ENCODE results near the gene MRPL49.

Gene MRPL49

DNA sequence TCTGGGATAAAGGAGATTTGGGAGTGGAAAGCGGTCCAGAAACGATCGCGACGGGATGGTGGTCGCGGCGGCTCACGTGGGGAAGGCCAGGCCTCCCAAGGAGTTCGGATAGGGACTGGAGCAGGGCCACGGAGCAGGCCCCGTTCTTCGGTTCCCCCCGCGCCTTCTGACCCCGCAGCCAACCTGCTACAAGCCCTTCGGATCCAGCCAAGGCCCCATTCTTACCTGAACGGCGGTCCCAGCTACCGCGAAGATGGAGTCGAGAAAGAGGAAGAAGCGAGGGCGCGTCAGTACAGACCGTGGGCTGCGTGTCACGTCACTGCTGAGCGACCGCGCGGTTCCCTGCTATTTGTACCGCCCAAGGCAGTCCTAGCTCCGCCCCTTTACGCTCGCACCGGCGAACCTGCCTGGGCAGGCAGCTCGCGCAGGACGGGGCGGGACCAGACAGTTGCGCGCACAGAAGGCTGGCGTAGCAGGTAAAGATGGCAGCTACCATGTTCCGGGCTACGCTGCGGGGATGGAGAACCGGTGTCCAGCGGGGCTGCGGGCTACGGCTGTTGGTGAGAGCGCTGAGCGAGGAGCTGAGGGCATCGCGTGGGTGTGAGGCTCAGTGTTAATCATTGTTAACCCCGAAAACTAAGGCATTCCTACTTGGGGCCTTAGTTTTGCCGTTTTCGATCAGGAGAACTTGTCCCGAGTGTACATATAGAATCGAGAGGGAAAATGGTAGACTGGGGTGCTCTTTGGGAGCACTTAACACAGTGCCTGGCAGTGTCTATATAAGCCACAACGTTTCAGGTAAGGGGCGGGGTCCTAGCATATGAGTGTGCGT, at the start of gene MRPL49, which contains the start of gene FAU:
MRPL49 (plus strand) TSS at position 457 of the 832 bp plus-strand sequence; CDS start at position 483, 26 bp downstream.
FAU (minus strand) TSS at position 270 of the 832 bp plus-strand sequence. CDS start 321 bp downstream, outside the sequence.
- Histone ChIP-seq H3K27me3 (no peaks in the 10 kb centered on the region), H3K4me3 (peak within 1 kb of the TSS; percentile 91), H3K4me1 (peaks cover 57% of the 10 kb centered on the region), H3K9ac (peak within 1 kb of the TSS; percentile 97), H3K27ac (peak within 1 kb of the TSS; percentile 94), H3K36me3 (peaks cover 66% of the 10 kb centered on the region), H4K20me1 (peaks cover 46% of the 10 kb centered on the region), H3K9me3 (no peaks in the 10 kb centered on the region), H3K4me2 (peak within 1 kb of the TSS; percentile 89)
- no peak for TF ChIP-seq Cebpa-rat (IDR thresholded peaks at IDR 0.05)

GRCh38 chr11:65072631-65072966, 49.5 kb upstream of the MRPL49 start:
- Histone ChIP-seq H4K20me1 (0 out of 2 replicates have a peak, but pooled peaks cover 11% of the 10 kb centered on the region), H3K4me2 (no peak overlapping the region), H3K27ac (no peak overlapping the region), H3K9me3 (no peaks in the 10 kb centered on the region), H3K4me1 (peaks cover 2% of the 10 kb centered on the region), H3K27me3 (no peaks in the 10 kb centered on the region), H3K4me3 (no peak overlapping the region), H3K9ac (no peak overlapping the region), H3K36me3 (peaks cover 21% of the 10 kb centered on the region)
- TF ChIP-seq Cebpa-rat (IDR thresholded peaks at IDR 0.05): no peak

GRCh38 chr11:65077451-65077850, 44.7 kb upstream of the MRPL49 start:
- no peak overlapping the region for H3K27ac ChIP-seq
- peaks cover 30% of the 10 kb centered on the region; the same call in 1 of the 2 replicates for H4K20me1 ChIP-seq
- H3K27me3 ChIP-seq: no peaks in the 10 kb centered on the region
- no peaks in the 10 kb centered on the region for H3K9me3 ChIP-seq
- peaks cover 66% of the 10 kb centered on the region for H3K36me3 ChIP-seq
- H3K4me1 ChIP-seq: peaks cover 38% of the 10 kb centered on the region
- no peak overlapping the region for H3K4me3 ChIP-seq
- H3K9ac ChIP-seq: no peak overlapping the region
- no peak for TF ChIP-seq Cebpa-rat (IDR thresholded peaks at IDR 0.05)
- H3K4me2 ChIP-seq: peak overlapping the region; percentile 49; the same call in 1 of the 2 replicates

GRCh38 chr11:65078151-65078550, 44.0 kb upstream of the MRPL49 start:
- Histone ChIP-seq H3K4me1 (peaks cover 45% of the 10 kb centered on the region), H3K27me3 (no peaks in the 10 kb centered on the region), H3K9me3 (no peaks in the 10 kb centered on the region), H3K27ac (peak overlapping the region; percentile 40), H3K4me3 (no peak overlapping the region), H3K36me3 (peaks cover 66% of the 10 kb centered on the region), H3K9ac (peak overlapping the region; percentile 52), H3K4me2 (peak overlapping the region; percentile 49), H4K20me1 (peaks cover 30% of the 10 kb centered on the region; the same call in 1 of the 2 replicates)
- TF ChIP-seq Cebpa-rat (IDR thresholded peaks at IDR 0.05): no peak

DNA sequence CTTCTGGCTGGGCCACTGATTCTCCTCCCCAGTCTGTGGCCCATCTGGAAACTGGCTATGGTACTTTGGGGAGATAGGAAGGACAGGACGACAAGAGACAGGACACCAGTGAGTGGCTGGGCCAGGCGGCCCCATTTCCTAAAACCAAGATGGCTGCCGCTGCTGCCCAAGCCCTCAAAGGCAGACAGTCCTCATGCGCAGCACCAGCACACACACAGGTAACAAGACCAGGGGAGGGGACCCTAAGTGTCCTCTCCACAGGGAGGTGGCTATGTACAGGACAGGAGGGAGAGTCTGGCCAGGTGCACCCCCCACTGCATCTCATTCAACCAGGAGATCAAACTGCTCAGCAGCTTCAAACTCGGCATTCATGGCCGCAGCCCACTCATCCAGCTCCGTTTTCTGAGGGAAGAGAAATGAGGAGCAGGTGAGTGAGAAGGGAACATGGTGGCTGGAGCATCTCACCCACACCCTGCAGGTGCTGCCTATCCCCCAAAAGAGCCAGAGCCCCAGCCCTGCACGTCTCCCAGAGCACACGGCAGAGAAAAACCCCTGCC, 43.3 kb upstream of the MRPL49 start:
- peaks cover 66% of the 10 kb centered on the region for H3K36me3 ChIP-seq
- peak overlapping the region; percentile 49 for H3K4me2 ChIP-seq
- H3K27me3 ChIP-seq: no peaks in the 10 kb centered on the region
- H3K9me3 ChIP-seq: no peaks in the 10 kb centered on the region
- H3K9ac ChIP-seq: peak overlapping the region; percentile 52
- TF ChIP-seq Cebpa-rat (IDR thresholded peaks at IDR 0.05): no peak
- peaks cover 49% of the 10 kb centered on the region for H3K4me1 ChIP-seq
- no peak overlapping the region for H3K4me3 ChIP-seq
- peaks cover 30% of the 10 kb centered on the region; the same call in 1 of the 2 replicates for H4K20me1 ChIP-seq
- peak overlapping the region; percentile 40 for H3K27ac ChIP-seq

- Histone ChIP-seq H3K36me3 (peaks cover 71% of the 10 kb centered on the region), H3K4me3 (peak overlapping the region; percentile 85), H4K20me1 (peaks cover 14% of the 10 kb centered on the region; the same call in 1 of the 2 replicates), H3K27me3 (no peaks in the 10 kb centered on the region), H3K27ac (peak overlapping the region; percentile 86), H3K9ac (peak overlapping the region; percentile 88), H3K4me1 (peaks cover 53% of the 10 kb centered on the region), H3K9me3 (no peaks in the 10 kb centered on the region), H3K4me2 (peak overlapping the region; percentile 97)
- TF ChIP-seq Cebpa-rat (IDR thresholded peaks at IDR 0.05): no peak
These were observed 38.8 kb upstream of the MRPL49 start for GRCh38 chr11:65083134-65083833.

DNA sequence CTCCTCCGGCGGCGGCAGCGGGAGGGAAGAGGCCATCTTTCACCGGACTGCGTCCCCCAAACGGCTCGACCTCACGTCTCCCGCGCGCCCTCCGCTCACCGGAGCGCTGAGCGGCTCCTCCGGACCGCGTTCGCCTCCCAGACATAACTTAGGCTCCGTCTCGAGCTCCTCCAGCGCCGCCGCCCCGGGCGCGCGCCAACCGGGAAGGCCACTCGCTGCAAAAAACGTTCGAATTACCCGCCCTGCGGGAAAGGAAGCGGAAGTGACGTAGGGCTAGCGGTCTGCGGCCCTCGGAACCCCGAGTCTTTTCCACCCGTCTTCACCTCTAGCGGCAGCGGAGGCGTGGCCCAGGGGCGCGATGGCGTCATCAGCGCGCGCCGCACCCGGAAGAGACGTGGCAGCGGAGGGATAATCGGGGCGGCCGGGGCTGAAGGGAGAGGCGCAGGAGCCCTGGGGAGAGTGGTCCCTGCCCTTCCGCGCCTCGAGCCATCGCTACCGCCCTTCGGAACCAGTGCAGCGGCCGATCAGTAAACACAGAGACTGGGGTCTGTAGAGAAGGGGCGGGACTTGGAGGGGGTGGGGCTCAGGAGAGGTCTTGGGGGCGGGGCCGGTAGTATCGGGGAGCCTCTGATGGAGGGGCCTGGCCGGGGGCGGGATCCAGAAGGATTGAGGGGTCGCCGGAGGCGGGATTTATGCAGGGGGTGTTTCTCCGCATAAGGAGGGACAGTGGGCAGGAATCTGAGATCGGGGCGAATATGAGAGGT, 38.1 kb upstream of the MRPL49 start, which contains the start of the genes CDCA5 and ZFPL1:
CDCA5 (minus strand) TSS at position 207 of the 764 bp plus-strand sequence; CDS start at position 145, 62 bp downstream.
ZFPL1 (plus strand) TSS at position 389 of the 764 bp plus-strand sequence. CDS start 477 bp downstream, outside the sequence.
- Histone ChIP-seq H3K27ac (peak within 1 kb of the TSS; percentile 86), H3K9me3 (no peaks in the 10 kb centered on the region), H3K4me3 (peak within 1 kb of the TSS; percentile 85), H3K9ac (peak within 1 kb of the TSS; percentile 88), H3K36me3 (peaks cover 72% of the 10 kb centered on the region), H3K27me3 (no peaks in the 10 kb centered on the region), H4K20me1 (peaks cover 6% of the 10 kb centered on the region; the same call in 1 of the 2 replicates), H3K4me2 (peak within 1 kb of the TSS; percentile 99), H3K4me1 (peaks cover 45% of the 10 kb centered on the region)
- TF ChIP-seq Cebpa-rat (IDR thresholded peaks at IDR 0.05): no peak

DNA sequence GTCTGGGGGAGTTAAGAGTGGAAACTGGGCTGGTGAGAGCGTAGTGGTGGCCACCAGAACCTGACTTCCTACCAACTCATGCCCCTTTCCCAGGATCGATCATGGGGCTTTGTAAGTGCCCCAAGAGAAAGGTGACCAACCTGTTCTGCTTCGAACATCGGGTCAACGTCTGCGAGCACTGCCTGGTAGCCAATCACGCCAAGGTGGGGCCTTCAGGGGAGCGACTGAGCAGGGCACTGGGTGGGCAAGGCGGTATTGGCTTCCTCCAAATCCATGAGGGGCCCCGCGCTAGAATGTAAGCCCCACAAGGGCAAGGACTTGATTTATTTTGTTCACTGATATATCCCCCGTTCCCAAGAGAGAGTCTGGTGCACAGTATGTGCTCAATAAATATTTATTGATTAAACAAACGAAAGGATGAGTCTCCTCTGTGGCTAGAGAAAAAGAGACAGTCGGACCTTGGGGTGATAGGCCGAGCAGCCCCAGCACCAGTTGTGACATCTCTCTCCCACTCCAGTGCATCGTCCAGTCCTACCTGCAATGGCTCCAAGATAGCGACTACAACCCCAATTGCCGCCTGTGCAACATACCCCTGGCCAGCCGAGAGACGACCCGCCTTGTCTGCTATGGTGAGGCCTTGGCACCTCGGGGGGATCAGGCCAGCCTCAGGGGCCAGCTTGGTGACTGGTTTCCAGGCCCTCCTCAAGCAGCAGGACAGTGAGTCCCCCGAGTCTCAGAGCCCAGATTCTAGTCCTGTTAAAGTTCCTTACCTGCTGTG, 37.3 kb upstream of the MRPL49 start:
- no peak for TF ChIP-seq Cebpa-rat (IDR thresholded peaks at IDR 0.05)
- peaks cover 72% of the 10 kb centered on the region for H3K36me3 ChIP-seq

More for the DNA sequence above, 37.3 kb upstream of the MRPL49 start:
- H3K4me3 ChIP-seq: peak overlapping the region; percentile 85
- peaks cover 39% of the 10 kb centered on the region for H3K4me1 ChIP-seq
- H4K20me1 ChIP-seq: no peaks in the 10 kb centered on the region; the same call in 1 of the 2 replicates
- H3K9ac ChIP-seq: peak overlapping the region; percentile 88
- no peaks in the 10 kb centered on the region for H3K27me3 ChIP-seq
- H3K4me2 ChIP-seq: peak overlapping the region; percentile 99
- H3K9me3 ChIP-seq: no peaks in the 10 kb centered on the region
- H3K27ac ChIP-seq: peak overlapping the region; percentile 86

All from BLaER1 (cell line).